H1 (cell line): ENCODE measurements around the gene VIPAS39. TPM values are rescaled to one million over a fixed set of nuclear protein-coding genes. Genes with fewer than 3 reads are reported as not detected.

Experiments
- CTCF ChIA-PET: fragments of 300-600 bp; sonication (Branson Sonifier 250); formaldehyde crosslinking; loops from one replicate; lab custom pipeline; 2021; ENCODE audit not compliant: partially characterized antibody; lab: Charles Lee
- POLR2A ChIA-PET: fragments of 300-600 bp; sonication (Branson Sonifier 250); formaldehyde crosslinking; loops from one replicate; lab custom pipeline; 2021; ENCODE audit warnings: inconsistent platforms; ENCODE audit not compliant: partially characterized antibody; lab: Charles Lee
- DNase-seq, 2 experiments: peaks; one replicate each; pipeline versions ENCODE4 v3.0.0 to v3.0.0-alpha.2; 2010 to 2022; ENCODE audit warnings: low spot score in 2 of 2, low read depth in 1 of 2, mixed read lengths in 1 of 2
- FAIRE-seq: peaks from 2 replicates; lab custom pipeline; 2011; peaks lifted over from hg19 to GRCh38; lab: Jason Lieb, UNC
- H2AFZ ChIP-seq: 2 replicates; pipeline ENCODE4 v1.8.1; 2012; ENCODE audit warnings: low read length, inconsistent platforms
- H2AK5ac ChIP-seq: 2 replicates; pipeline ENCODE4 v1.6.1; 2013; ENCODE audit warnings: low read depth, low read length
- H2BK120ac ChIP-seq: replicated peaks from 2 replicates; pipeline ENCODE3; 2013; ENCODE audit warnings: low read depth, low read length, inconsistent platforms
- H2BK12ac ChIP-seq: 2 replicates; pipeline ENCODE4 v1.6.1; 2013; ENCODE audit warnings: low read depth, low read length
- H2BK15ac ChIP-seq: 2 replicates; pipeline ENCODE4 v1.6.1; 2013; ENCODE audit warnings: low read length
- H2BK20ac ChIP-seq: 2 replicates; pipeline ENCODE4 v1.6.1; 2013; ENCODE audit warnings: low read length
- H2BK5ac ChIP-seq: 2 replicates; pipeline ENCODE4 v1.6.1; 2013; ENCODE audit warnings: low read depth, low read length
- H3K14ac ChIP-seq: 2 replicates; pipeline ENCODE4 v1.6.1; 2013; ENCODE audit warnings: inconsistent platforms; ENCODE audit not compliant: insufficient read length
- H3K18ac ChIP-seq: 2 replicates; pipeline ENCODE4 v1.6.1; 2013; ENCODE audit warnings: low read length; ENCODE audit errors: extremely low read depth
- H3K23ac ChIP-seq: 2 replicates; pipeline ENCODE4 v1.6.1; 2013; ENCODE audit warnings: inconsistent platforms; ENCODE audit not compliant: insufficient read length
- H3K23me2 ChIP-seq: 2 replicates; pipeline ENCODE4 v1.6.1; 2013; ENCODE audit warnings: low read depth, low read length
- H3K27ac ChIP-seq: 2 replicates; pipeline ENCODE4 v1.6.1; 2011; ENCODE audit warnings: low read depth, low read length, inconsistent platforms
- H3K27me3 ChIP-seq, 4 experiments: replicated peaks in 1 of 4; 1 replicate in 1 of 4; 2 replicates in 3 of 4; pipeline versions ENCODE4 v1.6.1 to v1.8.1; 2011 to 2013; ENCODE audit warnings: low read length in 3 of 4, mild to moderate bottlenecking in 3 of 4, inconsistent platforms in 2 of 4, mixed read lengths in 2 of 4, moderate library complexity in 1 of 4; ENCODE audit not compliant: control insufficient read depth in 3 of 4, insufficient read depth in 3 of 4; ENCODE audit errors: extremely low read depth in 1 of 4
- H3K36me3 ChIP-seq, 4 experiments: 2 replicates each; pipeline versions ENCODE4 v1.6.1 to v1.8.1; 2011 to 2013; ENCODE audit warnings: mild to moderate bottlenecking in 4 of 4, low read length in 3 of 4, moderate library complexity in 2 of 4, control low read depth in 1 of 4, inconsistent platforms in 1 of 4; ENCODE audit not compliant: insufficient read depth in 4 of 4, control insufficient read depth in 2 of 4
- H3K4ac ChIP-seq: replicated peaks from 2 replicates; pipeline ENCODE3; 2013; ENCODE audit warnings: low read length, low read depth, mixed read lengths, inconsistent platforms; ENCODE audit not compliant: insufficient read length
- H3K4me1 ChIP-seq, 4 experiments: replicated peaks in 1 of 4; 1 replicate in 1 of 4; 2 replicates in 3 of 4; pipeline versions ENCODE4 v1.6.1 to v1.8.1; 2011 to 2013; ENCODE audit warnings: low read length in 3 of 4, inconsistent platforms in 2 of 4, mixed read lengths in 1 of 4; ENCODE audit not compliant: insufficient read depth in 4 of 4, control insufficient read depth in 3 of 4
- H3K4me2 ChIP-seq, 2 experiments: 2 replicates each; pipeline versions ENCODE4 v1.6.1 to v1.8.1; 2011 to 2013; ENCODE audit warnings: low read depth in 2 of 2, low read length in 2 of 2, control low read depth in 1 of 2, inconsistent platforms in 1 of 2, mild to moderate bottlenecking in 1 of 2; ENCODE audit not compliant: insufficient read depth in 1 of 2
- H3K4me3 ChIP-seq, 4 experiments: fragments of 200-600, 300-600 bp in 1 of 4; sonication (generic), shearing (Covaris generic), sonication (Bioruptor Twin) in 1 of 4; 2 replicates each; pipeline versions ENCODE4 v1.5.1 to v1.8.1; 2011 to 2016; ENCODE audit warnings: low read length in 4 of 4, low read depth in 3 of 4, control low read depth in 2 of 4, inconsistent platforms in 2 of 4, mild to moderate bottlenecking in 2 of 4, mixed read lengths in 1 of 4, moderate library complexity in 1 of 4; ENCODE audit not compliant: insufficient read depth in 2 of 4; ENCODE audit errors: extremely low read depth in 1 of 4
- H3K56ac ChIP-seq: replicated peaks from 2 replicates; pipeline ENCODE3; 2013; ENCODE audit warnings: low read depth, mild to moderate bottlenecking, mixed read lengths, low read length, inconsistent platforms; ENCODE audit not compliant: insufficient read length
- H3K79me1 ChIP-seq: 2 replicates; pipeline ENCODE4 v1.6.1; 2013; ENCODE audit warnings: low read depth, low read length, control low read depth
- H3K79me2 ChIP-seq, 2 experiments: 2 replicates each; pipeline versions ENCODE4 v1.6.1 to v1.8.1; 2012 to 2013; ENCODE audit warnings: low read length in 2 of 2, mild to moderate bottlenecking in 2 of 2, inconsistent platforms in 1 of 2; ENCODE audit not compliant: insufficient read depth in 2 of 2, control insufficient read depth in 1 of 2
- H3K9ac ChIP-seq, 4 experiments: replicated peaks in 1 of 4; 1 replicate in 1 of 4; 2 replicates in 3 of 4; pipeline versions ENCODE4 v1.6.1 to v1.8.1; 2011 to 2013; ENCODE audit warnings: low read depth in 3 of 4, low read length in 3 of 4, control low read depth in 2 of 4, mild to moderate bottlenecking in 2 of 4, moderate library complexity in 2 of 4, inconsistent platforms in 1 of 4; ENCODE audit errors: extremely low read depth in 1 of 4
- H3K9me3 ChIP-seq, 2 experiments: 2 replicates each; pipeline versions ENCODE4 v1.6.1 to v1.8.1; 2012 to 2013; ENCODE audit warnings: mild to moderate bottlenecking in 2 of 2, moderate library complexity in 2 of 2, control low read depth in 1 of 2, inconsistent platforms in 1 of 2, low read depth in 1 of 2, low read length in 1 of 2, mixed read lengths in 1 of 2; ENCODE audit not compliant: insufficient read depth in 2 of 2
- H4K20me1 ChIP-seq, 2 experiments: replicated peaks in 1 of 2; 2 replicates each; pipeline versions ENCODE3 to v1.8.1; 2011 to 2013; ENCODE audit warnings: inconsistent platforms in 2 of 2, low read length in 2 of 2, mild to moderate bottlenecking in 1 of 2; ENCODE audit not compliant: insufficient read depth in 2 of 2, control insufficient read depth in 1 of 2
- H4K5ac ChIP-seq: 2 replicates; pipeline ENCODE4 v1.6.1; 2013; ENCODE audit warnings: low read length, low read depth, mixed read lengths, inconsistent platforms; ENCODE audit not compliant: insufficient read length
- H4K8ac ChIP-seq: 2 replicates; pipeline ENCODE4 v1.8.0; 2013; ENCODE audit warnings: mild to moderate bottlenecking, moderate library complexity, low read length, inconsistent platforms; ENCODE audit not compliant: insufficient read depth; ENCODE audit errors: extremely low read depth
- H4K91ac ChIP-seq: replicated peaks from 2 replicates; pipeline ENCODE3; 2013; ENCODE audit warnings: low read length, mixed read lengths, inconsistent platforms; ENCODE audit not compliant: insufficient read length
- NRF1 ChIP-seq: IDR thresholded peaks from 2 replicates; pipeline ENCODE4 v1.6.1; 2011; ENCODE audit warnings: mild to moderate bottlenecking, low read depth, low read length, improper control_type of control experiment
- WGBS, 2 experiments: shearing (Covaris generic) in 1 of 2; methylation state at CpG; one replicate each; pipeline versions ENCODE4 v1.1.6 to v1.1.7; 2013 to 2015; ENCODE audit warnings: low lambda C conversion rate in 2 of 2, mixed read lengths in 2 of 2, inconsistent platforms in 1 of 2, low coverage in 1 of 2, missing lambda C conversion rate in 1 of 2; ENCODE audit not compliant: insufficient replicate concordance in 2 of 2, insufficient coverage in 1 of 2, insufficient read length in 1 of 2; ENCODE audit errors: extremely low coverage in 1 of 2, missing lambda C conversion rate in 1 of 2; 5-methylcytosine and 5-hydroxymethylcytosine counted together
- polyA plus RNA-seq, 7 experiments: library from polyadenylated mRNA; depleted of rRNA in 3 of 7; stranded (reverse) in 5 of 7; unstranded in 2 of 7; fragments of >200 nt in 5 of 7; fragments of 200-250 nt in 2 of 7; gene quantifications; 1 replicate in 5 of 7; 2 replicates in 1 of 7; 4 replicates in 1 of 7; pipeline versions ENCODE4 v1.2.1 to v1.2.3, GENCODE V29; 2011 to 2013; ENCODE audit warnings: missing spikeins in 2 of 7, mixed read lengths in 2 of 7
- total RNA-seq: library from RNA; stranded (reverse); fragmentation: NEBNext Ultra II Directional; extraction: Animal tissue kit (Norgen Biotek cat#: 25700); gene quantifications from 2 replicates; pipeline ENCODE4 v1.2.1, GENCODE V29; 2021

Gene VIPAS39
- total and polyA plus RNA-seq, 2 of the 8 experiments (the other 6 are each of a cell fraction or from before 2014, with no cell fraction given): 19.6 to 20.6 TPM

GRCh38 chr14:77467801-77468200 is 10.4 kb upstream of the VIPAS39 start:
- H3K36me3 ChIP-seq: peaks cover 22 to 65% (median 45%) of the 10 kb centered on the region in 4 experiments
- H4K20me1 ChIP-seq: peaks cover 0 to 8% of the 10 kb centered on the region in 2 experiments
- no peak overlapping the region for H2BK5ac ChIP-seq
- H3K23ac ChIP-seq: no peak overlapping the region
- H3K4ac ChIP-seq: no peak overlapping the region
- 89% methylated on average over 5 of the region's 5 CpGs; no CpG with 5 or more reads in 1 of the 2 experiments for WGBS, 2 experiments
- no peak overlapping the region for H2AFZ ChIP-seq
- no peak overlapping the region for H3K18ac ChIP-seq
- no peak overlapping the region for H2BK15ac ChIP-seq
- H3K4me2 ChIP-seq: no peak overlapping the region
- H4K91ac ChIP-seq: no peak overlapping the region
- no peak overlapping the region for H3K56ac ChIP-seq
- no peak overlapping the region for H3K27ac ChIP-seq
- H2BK120ac ChIP-seq: no peak overlapping the region
- H3K23me2 ChIP-seq: no peaks in the 10 kb centered on the region
- no peak overlapping the region for H4K5ac ChIP-seq
- no peaks in the 10 kb centered on the region for H3K9me3 ChIP-seq
- H4K8ac ChIP-seq: no peak overlapping the region
- no peak overlapping the region for H3K4me3 ChIP-seq
- no peak overlapping the region for H3K14ac ChIP-seq
- no peaks in the 10 kb centered on the region for H3K79me2 ChIP-seq
- no peak overlapping the region for H2BK12ac ChIP-seq
- no peak for DNase-seq
- H2AK5ac ChIP-seq: no peak overlapping the region
- H3K27me3 ChIP-seq: no peaks in the 10 kb centered on the region
- H2BK20ac ChIP-seq: no peak overlapping the region
- peaks cover 0 to 5% (median 2%) of the 10 kb centered on the region in 4 experiments; a peak in 3 of 7 replicates for H3K4me1 ChIP-seq
- ChIA-PET CTCF (interaction anchor here (0.6 to 3.9 kb wide), 7 partner anchors 9 to 247 kb away, joined by 3 to 32 read pairs (median 3); partner anchors contain the start of genes AHSA1 and VIPAS39), POLR2A (no interaction called here)
- H3K9ac ChIP-seq: no peak overlapping the region
- no peak for FAIRE-seq
- no peaks in the 10 kb centered on the region for H3K79me1 ChIP-seq
- TF ChIP-seq NRF1: no peak
